Uterus (tissue), 4 donors: ENCODE results near the gene KIAA1328. TPM values are rescaled to one million over a fixed set of nuclear protein-coding genes. Genes with fewer than 3 reads are reported as not detected.
"Not testable (repeated sequence)": the region's sequence is repeated elsewhere in the genome, so short reads cannot be mapped to it uniquely, and the experiment has no call there.

Experiments used
- DNase-seq, 2 donors: peaks; one replicate each; pipeline ENCODE4 v3.0.0-alpha.2; 2019 to 2020
- H3K27ac ChIP-seq, 2 donors: fragments of 200-600 bp; sonication (generic); 1 replicate in 1 of 2; 2 replicates in 1 of 2; pipeline ENCODE4 v1.5.1; 2016 to 2018
- H3K27me3 ChIP-seq, 2 donors: fragments of 200-600 bp; sonication (generic); one replicate each; pipeline ENCODE4 v1.5.1; 2018 to 2019; ENCODE audit warnings: control low read depth in 1 of 2
- H3K36me3 ChIP-seq, 2 donors: fragments of 200-600 bp; sonication (generic); one replicate each; pipeline ENCODE4 v1.5.1; 2019; ENCODE audit warnings: control low read depth in 1 of 2
- H3K4me1 ChIP-seq, 2 donors: fragments of 200-600 bp; sonication (generic); one replicate each; pipeline ENCODE4 v1.5.1; 2018 to 2019; ENCODE audit warnings: control low read depth in 1 of 2
- H3K4me3 ChIP-seq, 2 donors: fragments of 200-600 bp; sonication (generic); 1 replicate in 1 of 2; 2 replicates in 1 of 2; pipeline ENCODE4 v1.5.1; 2018 to 2019; ENCODE audit warnings: mild to moderate bottlenecking in 1 of 2
- H3K9me3 ChIP-seq, 2 donors: fragments of 200-600 bp; sonication (generic); one replicate each; pipeline ENCODE4 v1.5.1; 2019; ENCODE audit warnings: control low read depth in 1 of 2
- POLR2A ChIP-seq, 2 donors: fragments of 450-650 bp; IDR thresholded peaks; one replicate each; pipeline ENCODE4 v1.6.1; 2016; ENCODE audit warnings: antibody characterized with exemption in 2 of 2, mild to moderate bottlenecking in 1 of 2, moderate library complexity in 1 of 2
- intact Hi-C: fragments of 100-400 bp; cut with DNase I; formaldehyde crosslinking; loops from one replicate; pipeline ENCODE4 v1.15.1; 2023; ENCODE audit warnings: low total_unique reads
- total RNA-seq, 4 donors: library from RNA; depleted of rRNA in 3 of 4; stranded (reverse); fragments of >200 nt in 3 of 4; gene quantifications; one replicate each; pipeline versions ENCODE4 v1.1.0 to v1.2.4, GENCODE V29; 2014 to 2023
- TF ChIP-seq, protein P1 (sequence below), 4 experiments: fragments of 200-600 bp in 2 of 4; fragments of 450-650 bp in 2 of 4; sonication (generic) in 2 of 4; IDR thresholded peaks; one replicate each; pipeline ENCODE4 v1.5.1; 2016 to 2019; ENCODE audit warnings: antibody characterized with exemption in 4 of 4, mild to moderate bottlenecking in 2 of 4, moderate library complexity in 1 of 4
- donor health status: DM: yes; HTN: yes; CAD: no.

Gene KIAA1328
- total RNA-seq, 4 donors from 2014 or later = 16.5 to 55.1 (median 31.7) TPM

- Histone ChIP-seq H3K4me3 (no peak overlapping the region), H3K27ac (no peak overlapping the region), H3K27me3 (no peaks in the 10 kb centered on the region), H3K9me3 (no peaks in the 10 kb centered on the region), H3K36me3 (no peaks in the 10 kb centered on the region), H3K4me1 (no peaks in the 10 kb centered on the region)
- TF ChIP-seq, protein P1, sequence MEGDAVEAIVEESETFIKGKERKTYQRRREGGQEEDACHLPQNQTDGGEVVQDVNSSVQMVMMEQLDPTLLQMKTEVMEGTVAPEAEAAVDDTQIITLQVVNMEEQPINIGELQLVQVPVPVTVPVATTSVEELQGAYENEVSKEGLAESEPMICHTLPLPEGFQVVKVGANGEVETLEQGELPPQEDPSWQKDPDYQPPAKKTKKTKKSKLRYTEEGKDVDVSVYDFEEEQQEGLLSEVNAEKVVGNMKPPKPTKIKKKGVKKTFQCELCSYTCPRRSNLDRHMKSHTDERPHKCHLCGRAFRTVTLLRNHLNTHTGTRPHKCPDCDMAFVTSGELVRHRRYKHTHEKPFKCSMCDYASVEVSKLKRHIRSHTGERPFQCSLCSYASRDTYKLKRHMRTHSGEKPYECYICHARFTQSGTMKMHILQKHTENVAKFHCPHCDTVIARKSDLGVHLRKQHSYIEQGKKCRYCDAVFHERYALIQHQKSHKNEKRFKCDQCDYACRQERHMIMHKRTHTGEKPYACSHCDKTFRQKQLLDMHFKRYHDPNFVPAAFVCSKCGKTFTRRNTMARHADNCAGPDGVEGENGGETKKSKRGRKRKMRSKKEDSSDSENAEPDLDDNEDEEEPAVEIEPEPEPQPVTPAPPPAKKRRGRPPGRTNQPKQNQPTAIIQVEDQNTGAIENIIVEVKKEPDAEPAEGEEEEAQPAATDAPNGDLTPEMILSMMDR (IDR thresholded peaks at IDR 0.05) = no peak
- no peak for TF ChIP-seq POLR2A (IDR thresholded peaks at IDR 0.05)
- intact Hi-C loops = no loop called here
- no peak for DNase-seq
Observed at GRCh38 chr18:37161491-37161890, 332.6 kb downstream of the KIAA1328 start.

GRCh38 chr18:37162551-37162950 is 333.6 kb downstream of the KIAA1328 start:
- H3K36me3 ChIP-seq = no peaks in the 10 kb centered on the region

GRCh38 chr18:37163119-37163518 is 334.2 kb downstream of the KIAA1328 start:
- H3K27me3 ChIP-seq = no peaks in the 10 kb centered on the region
- intact Hi-C loops = no loop called here
- DNase-seq = no peak
- H3K4me1 ChIP-seq = no peaks in the 10 kb centered on the region
- H3K36me3 ChIP-seq = no peaks in the 10 kb centered on the region
- no peak overlapping the region for H3K27ac ChIP-seq
- no peak overlapping the region for H3K4me3 ChIP-seq
- H3K9me3 ChIP-seq = no peaks in the 10 kb centered on the region
- no peak for TF ChIP-seq POLR2A (IDR thresholded peaks at IDR 0.05)
- TF ChIP-seq, protein P1 (IDR thresholded peaks at IDR 0.05) = no peak

More at GRCh38 chr18:37162551-37162950, 333.6 kb downstream of the KIAA1328 start:
- no peaks in the 10 kb centered on the region for H3K9me3 ChIP-seq
- H3K27ac ChIP-seq = no peak overlapping the region
- no peak for TF ChIP-seq POLR2A (IDR thresholded peaks at IDR 0.05)
- TF ChIP-seq, protein P1 (IDR thresholded peaks at IDR 0.05) = no peak
- intact Hi-C loops = no loop called here
- no peak overlapping the region for H3K4me3 ChIP-seq
- no peaks in the 10 kb centered on the region for H3K27me3 ChIP-seq
- DNase-seq = no peak
- no peaks in the 10 kb centered on the region for H3K4me1 ChIP-seq

DNA sequence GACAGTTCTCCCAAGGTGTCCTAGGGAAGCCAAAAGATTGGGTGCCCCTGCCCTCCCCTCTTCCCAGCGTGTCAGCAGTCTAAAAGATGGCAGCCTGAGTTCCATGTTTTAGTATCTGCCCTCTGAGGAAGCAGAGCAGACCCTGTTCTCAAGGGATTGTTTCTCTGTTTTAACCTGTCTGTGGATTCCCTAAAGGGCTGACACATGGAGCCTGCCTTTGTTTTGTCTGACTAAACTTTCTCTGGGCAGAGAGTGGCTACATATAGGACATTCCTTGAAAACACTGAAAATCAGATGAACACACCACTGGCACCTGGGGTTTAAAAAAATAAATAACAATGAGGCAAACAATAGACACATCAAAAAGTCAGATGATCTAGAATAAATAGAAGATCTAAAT is 337.6 kb downstream of the KIAA1328 start:
- no peak for DNase-seq
- intact Hi-C loops = no loop called here
- H3K4me3 ChIP-seq = no peak overlapping the region
- no peaks in the 10 kb centered on the region for H3K27me3 ChIP-seq
- H3K36me3 ChIP-seq = no peaks in the 10 kb centered on the region
- H3K4me1 ChIP-seq = no peaks in the 10 kb centered on the region
- H3K27ac ChIP-seq = no peak overlapping the region
- TF ChIP-seq, protein P1 (IDR thresholded peaks at IDR 0.05) = no peak
- H3K9me3 ChIP-seq = no peaks in the 10 kb centered on the region

DNA sequence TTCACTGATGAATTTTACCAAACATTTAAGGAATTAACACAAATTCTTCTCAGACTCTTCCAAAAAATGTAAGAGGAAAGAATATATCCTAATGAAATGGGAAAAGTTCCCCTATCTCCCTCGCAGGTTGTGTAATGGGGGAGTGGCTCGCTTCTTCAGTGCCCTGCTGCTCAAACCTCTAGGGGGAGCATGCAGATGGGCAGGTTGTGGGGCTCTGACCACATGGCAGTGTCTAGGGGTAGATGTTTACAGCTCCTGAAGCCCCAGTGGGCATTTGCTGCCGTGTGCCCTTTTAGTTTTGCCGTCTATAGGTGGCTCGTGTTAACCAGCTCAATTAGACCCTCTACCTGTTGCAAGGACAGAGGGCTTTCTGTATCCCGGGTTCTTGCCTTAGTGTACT is 338.0 kb downstream of the KIAA1328 start:
- intact Hi-C loops, H3K27ac ChIP-seq, H3K36me3 ChIP-seq, H3K27me3 ChIP-seq, H3K4me3 ChIP-seq, DNase-seq, H3K9me3 ChIP-seq, H3K4me1 ChIP-seq: not testable (repeated sequence)

GRCh38 chr18:37170984-37171383 is 342.1 kb downstream of the KIAA1328 start:
- H3K4me3 ChIP-seq = no peak overlapping the region
- no peaks in the 10 kb centered on the region for H3K27me3 ChIP-seq
- DNase-seq = no peak
- no peak overlapping the region for H3K27ac ChIP-seq
- no peaks in the 10 kb centered on the region for H3K36me3 ChIP-seq
- intact Hi-C loops = no loop called here
- no peaks in the 10 kb centered on the region for H3K9me3 ChIP-seq
- TF ChIP-seq, protein P1 (IDR thresholded peaks at IDR 0.05) = no peak
- TF ChIP-seq POLR2A (IDR thresholded peaks at IDR 0.05) = no peak
- no peaks in the 10 kb centered on the region for H3K4me1 ChIP-seq
